Measurements from ENCODE around the gene PSMB10.

GRCh38 chr16:67962135-67962534 is 25.5 kb upstream of the PSMB10 start:
- TF ChIP-seq, protein P1, sequence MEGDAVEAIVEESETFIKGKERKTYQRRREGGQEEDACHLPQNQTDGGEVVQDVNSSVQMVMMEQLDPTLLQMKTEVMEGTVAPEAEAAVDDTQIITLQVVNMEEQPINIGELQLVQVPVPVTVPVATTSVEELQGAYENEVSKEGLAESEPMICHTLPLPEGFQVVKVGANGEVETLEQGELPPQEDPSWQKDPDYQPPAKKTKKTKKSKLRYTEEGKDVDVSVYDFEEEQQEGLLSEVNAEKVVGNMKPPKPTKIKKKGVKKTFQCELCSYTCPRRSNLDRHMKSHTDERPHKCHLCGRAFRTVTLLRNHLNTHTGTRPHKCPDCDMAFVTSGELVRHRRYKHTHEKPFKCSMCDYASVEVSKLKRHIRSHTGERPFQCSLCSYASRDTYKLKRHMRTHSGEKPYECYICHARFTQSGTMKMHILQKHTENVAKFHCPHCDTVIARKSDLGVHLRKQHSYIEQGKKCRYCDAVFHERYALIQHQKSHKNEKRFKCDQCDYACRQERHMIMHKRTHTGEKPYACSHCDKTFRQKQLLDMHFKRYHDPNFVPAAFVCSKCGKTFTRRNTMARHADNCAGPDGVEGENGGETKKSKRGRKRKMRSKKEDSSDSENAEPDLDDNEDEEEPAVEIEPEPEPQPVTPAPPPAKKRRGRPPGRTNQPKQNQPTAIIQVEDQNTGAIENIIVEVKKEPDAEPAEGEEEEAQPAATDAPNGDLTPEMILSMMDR (IDR thresholded peaks at IDR 0.05), result no peak
- no peak for TF ChIP-seq ZFX (IDR thresholded peaks at IDR 0.05; ENCODE audit: borderline replicate concordance)
